Measurements from ENCODE around the gene CDC20B.
"Not testable (repeated sequence)": the region's sequence is repeated elsewhere in the genome, so short reads cannot be mapped to it uniquely, and the experiment has no call there.

The CDC20B gene

GRCh38 chr5:55104946-55105701 lies 67.9 kb downstream of the CDC20B start:
- Mint-ChIP-seq H3K36me3 (ENCODE audit: low read depth) (no peaks in the 10 kb centered on the region), H3K27me3 (ENCODE audit: low read depth, poor library complexity) (no peaks in the 10 kb centered on the region), H3K27ac (no peak overlapping the region), H3K4me1 (no peaks in the 10 kb centered on the region), H3K9me3 (peaks cover 5% of the 10 kb centered on the region), H3K4me3 (no peak overlapping the region)
- no peak for TF ChIP-seq CTCF (IDR thresholded peaks at IDR 0.05)
- no peak for DNase-seq

- Mint-ChIP-seq H3K9me3 (peaks cover 10% of the 10 kb centered on the region), H3K27me3 (ENCODE audit: low read depth, poor library complexity) (no peaks in the 10 kb centered on the region), H3K36me3 (ENCODE audit: low read depth) (no peaks in the 10 kb centered on the region), H3K4me1 (no peaks in the 10 kb centered on the region), H3K4me3 (no peak overlapping the region), H3K27ac (peak overlapping the region; percentile 82)
- DNase-seq: no peak
- TF ChIP-seq CTCF (IDR thresholded peaks at IDR 0.05): no peak
Measured at GRCh38 chr5:55104036-55104772, 68.8 kb downstream of the CDC20B start.

- no peaks in the 10 kb centered on the region for H3K36me3 Mint-ChIP-seq (ENCODE audit: low read depth)
- TF ChIP-seq CTCF (IDR thresholded peaks at IDR 0.05): no peak
- no peaks in the 10 kb centered on the region for H3K27me3 Mint-ChIP-seq (ENCODE audit: low read depth, poor library complexity)
- no peak within 1 kb of the TSS for H3K27ac Mint-ChIP-seq
- no peaks in the 10 kb centered on the region for H3K4me1 Mint-ChIP-seq
- peaks cover 15% of the 10 kb centered on the region for H3K9me3 Mint-ChIP-seq
- DNase-seq: no peak
- no peak within 1 kb of the TSS for H3K4me3 Mint-ChIP-seq
Measured at GRCh38 chr5:55102348-55102747, 70.6 kb downstream of the CDC20B start, which contains the start of gene GZMA. Gene GZMA (plus strand): TSS chr5:55102646. CDS start chr5:55102683, 37 bp downstream.

GRCh38 chr5:55101556-55102276 lies 71.3 kb downstream of the CDC20B start:
- DNase-seq: no peak
- H3K27me3 Mint-ChIP-seq (ENCODE audit: low read depth, poor library complexity): no peaks in the 10 kb centered on the region
- no peak overlapping the region for H3K4me3 Mint-ChIP-seq
- no peaks in the 10 kb centered on the region for H3K36me3 Mint-ChIP-seq (ENCODE audit: low read depth)
- H3K4me1 Mint-ChIP-seq: no peaks in the 10 kb centered on the region
- H3K27ac Mint-ChIP-seq: no peak overlapping the region
- peaks cover 15% of the 10 kb centered on the region for H3K9me3 Mint-ChIP-seq
- TF ChIP-seq CTCF (IDR thresholded peaks at IDR 0.05): no peak

- not testable (repeated sequence) for H3K27me3 Mint-ChIP-seq (ENCODE audit: low read depth, poor library complexity); H3K36me3 Mint-ChIP-seq (ENCODE audit: low read depth); H3K27ac Mint-ChIP-seq; H3K4me3 Mint-ChIP-seq; H3K4me1 Mint-ChIP-seq; DNase-seq
- peaks cover 15% of the 10 kb centered on the region for H3K9me3 Mint-ChIP-seq
Measured at GRCh38 chr5:55101148-55101547, 71.8 kb downstream of the CDC20B start.

- H3K9me3 Mint-ChIP-seq: peaks cover 15% of the 10 kb centered on the region
- no peak overlapping the region for H3K27ac Mint-ChIP-seq
- no peaks in the 10 kb centered on the region for H3K36me3 Mint-ChIP-seq (ENCODE audit: low read depth)
- H3K4me3 Mint-ChIP-seq: no peak overlapping the region
- H3K4me1 Mint-ChIP-seq: peaks cover 5% of the 10 kb centered on the region
- peaks cover 4% of the 10 kb centered on the region for H3K27me3 Mint-ChIP-seq (ENCODE audit: low read depth, poor library complexity)
- no peak for TF ChIP-seq CTCF (IDR thresholded peaks at IDR 0.05)
- no peak for DNase-seq
Measured at GRCh38 chr5:55096861-55097260, 76.1 kb downstream of the CDC20B start.

All from nephron progenitor cell (in vitro differentiated cells).